Stomach smooth muscle (tissue), 2 donors: Measurements from ENCODE around the gene ZEB1.
"Not testable (repeated sequence)": the region's sequence is repeated elsewhere in the genome, so short reads cannot be mapped to it uniquely, and the experiment has no call there.

Experiments
- H3K27ac ChIP-seq: one replicate; pipeline ENCODE4 v1.7.0; 2013; ENCODE audit warnings: mild to moderate bottlenecking, low read length, inconsistent platforms
- H3K27me3 ChIP-seq, 2 donors: one replicate each; pipeline ENCODE4 v1.7.0; 2013; ENCODE audit warnings: low read length in 2 of 2; ENCODE audit not compliant: insufficient read depth in 2 of 2, control insufficient read depth in 1 of 2
- H3K36me3 ChIP-seq, 2 donors: one replicate each; pipeline ENCODE4 v1.7.0; 2013; ENCODE audit warnings: low read length in 2 of 2; ENCODE audit not compliant: control insufficient read depth in 2 of 2, insufficient read depth in 2 of 2
- H3K4me1 ChIP-seq: one replicate; pipeline ENCODE4 v1.7.0; 2013; ENCODE audit warnings: low read length; ENCODE audit not compliant: control insufficient read depth, insufficient read depth
- H3K4me3 ChIP-seq, 2 donors: one replicate each; pipeline ENCODE4 v1.7.0; 2013; ENCODE audit warnings: low read length in 2 of 2
- H3K9ac ChIP-seq, 2 donors: one replicate each; pipeline ENCODE4 v1.7.0; 2013; ENCODE audit warnings: low read length in 2 of 2, mild to moderate bottlenecking in 1 of 2
- H3K9me3 ChIP-seq, 2 donors: one replicate each; pipeline ENCODE4 v1.7.0; 2013; ENCODE audit warnings: low read length in 2 of 2; ENCODE audit not compliant: control insufficient read depth in 2 of 2
- donor health status: healthy.
- donor health status: Pancreatic carcinoma.

Gene ZEB1

DNA sequence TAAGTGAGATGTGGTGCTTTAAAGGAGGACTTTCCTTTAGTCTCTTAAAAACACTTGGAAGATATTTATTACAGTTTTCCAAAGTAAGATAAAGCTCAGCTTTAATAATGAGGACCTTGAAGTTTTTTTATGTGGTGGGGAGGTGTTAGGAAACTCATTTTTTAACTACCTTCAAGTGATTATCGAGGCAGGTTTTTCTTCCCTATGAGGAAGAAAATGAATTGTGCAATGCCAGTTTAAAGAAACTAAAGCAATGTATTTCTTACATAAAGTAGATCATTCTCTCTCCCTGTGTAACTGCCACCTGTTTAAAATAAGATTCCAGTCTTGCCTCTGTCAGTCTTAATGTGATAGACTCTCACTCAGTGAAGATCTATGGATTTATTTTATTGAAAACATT lies 27.9 kb downstream of the ZEB1 start:
- Histone ChIP-seq H3K9ac (no peak overlapping the region), H3K27ac (no peak overlapping the region), H3K36me3 (no peaks in the 10 kb centered on the region), H3K4me3 (no peak overlapping the region), H3K4me1 (no peaks in the 10 kb centered on the region), H3K9me3 (no peaks in the 10 kb centered on the region), H3K27me3 (no peaks in the 10 kb centered on the region)

DNA sequence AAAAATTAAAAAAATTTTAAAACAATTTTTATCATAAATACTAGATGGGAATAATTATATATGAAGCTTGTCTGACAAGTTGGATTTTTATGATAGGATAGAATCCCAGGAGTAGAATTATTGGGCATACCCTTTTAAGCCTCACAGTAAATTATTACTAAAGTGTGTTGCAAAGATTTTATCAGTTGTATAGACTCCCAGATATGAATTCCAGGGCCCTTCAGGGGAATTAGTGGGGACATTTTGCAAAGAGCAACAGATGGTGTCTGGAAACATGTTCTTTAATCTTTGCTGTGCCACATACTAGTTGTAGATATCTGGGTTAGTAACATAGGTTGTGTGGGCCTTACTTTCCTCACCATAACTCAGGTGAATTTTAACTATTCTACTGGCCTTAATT lies 28.7 kb downstream of the ZEB1 start:
- Histone ChIP-seq H3K4me3 (no peak overlapping the region), H3K9me3 (no peaks in the 10 kb centered on the region), H3K27me3 (no peaks in the 10 kb centered on the region), H3K36me3 (no peaks in the 10 kb centered on the region), H3K27ac (no peak overlapping the region), H3K4me1 (no peaks in the 10 kb centered on the region), H3K9ac (no peak overlapping the region)

DNA sequence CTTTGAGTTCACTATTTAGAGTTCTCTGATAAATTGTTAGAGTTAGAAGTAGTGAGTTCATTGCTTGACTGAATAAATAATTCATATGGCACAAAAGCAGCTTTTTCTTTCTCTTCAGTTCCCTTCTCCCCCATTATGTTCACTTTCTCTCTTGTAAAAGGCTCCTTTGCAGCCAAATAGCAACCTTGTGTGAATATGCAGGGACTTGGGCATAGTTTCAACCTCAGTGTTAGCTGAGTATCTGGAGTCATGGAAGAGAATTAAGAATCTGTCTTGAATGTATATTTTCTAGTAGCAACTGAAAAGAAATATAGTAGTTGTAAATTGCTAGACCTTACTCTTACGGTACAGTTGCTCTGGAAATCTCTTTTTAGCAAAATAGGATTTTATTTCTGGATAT lies 31.9 kb downstream of the ZEB1 start:
- H3K4me1 ChIP-seq: no peaks in the 10 kb centered on the region

DNA sequence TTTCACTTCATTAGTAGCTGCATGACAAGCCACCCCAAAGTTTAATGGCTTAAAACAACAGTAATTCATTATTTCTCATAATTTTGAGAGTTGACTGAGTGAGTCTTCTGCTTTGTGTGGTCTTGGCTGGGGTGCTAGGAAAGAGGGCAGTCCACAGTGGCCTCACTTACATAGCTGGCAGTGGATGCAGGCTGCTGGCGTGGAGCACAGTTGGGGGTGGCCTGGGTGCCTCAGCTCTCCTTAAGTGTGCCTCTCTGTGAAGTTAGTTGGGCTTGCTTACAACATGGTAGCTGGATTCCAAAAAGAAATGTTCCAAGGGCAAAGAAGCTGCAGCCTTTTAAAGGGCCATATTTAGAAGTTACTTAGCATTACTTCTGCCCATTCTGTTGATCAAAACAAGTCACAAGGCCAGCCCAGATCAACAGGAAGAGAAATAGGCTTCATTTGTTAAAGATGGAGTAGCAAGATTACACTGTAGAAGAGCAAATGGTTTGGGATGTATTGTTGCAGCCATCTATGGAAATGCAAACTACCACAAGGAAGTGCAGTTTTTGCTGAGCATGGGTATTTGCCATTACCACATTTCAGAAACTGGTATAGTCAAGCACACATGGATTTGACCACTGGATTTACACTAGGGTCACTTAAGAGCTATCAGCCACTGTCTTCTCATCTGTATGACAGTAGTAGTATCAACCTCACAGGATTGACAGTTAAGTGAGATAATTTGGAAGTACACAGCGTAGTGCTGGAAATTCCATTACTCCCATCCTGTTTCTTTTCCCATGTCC lies 33.6 kb downstream of the ZEB1 start:
- Histone ChIP-seq H3K27me3 (no peaks in the 10 kb centered on the region), H3K27ac (no peak overlapping the region), H3K4me1 (no peaks in the 10 kb centered on the region), H3K9me3 (no peaks in the 10 kb centered on the region), H3K36me3 (no peaks in the 10 kb centered on the region), H3K9ac (no peak overlapping the region), H3K4me3 (no peak overlapping the region)

More for the DNA sequence above, 31.9 kb downstream of the ZEB1 start:
- no peak overlapping the region for H3K9ac ChIP-seq
- H3K36me3 ChIP-seq: no peaks in the 10 kb centered on the region
- H3K9me3 ChIP-seq: no peaks in the 10 kb centered on the region
- H3K4me3 ChIP-seq: no peak overlapping the region
- H3K27me3 ChIP-seq: no peaks in the 10 kb centered on the region
- no peak overlapping the region for H3K27ac ChIP-seq

DNA sequence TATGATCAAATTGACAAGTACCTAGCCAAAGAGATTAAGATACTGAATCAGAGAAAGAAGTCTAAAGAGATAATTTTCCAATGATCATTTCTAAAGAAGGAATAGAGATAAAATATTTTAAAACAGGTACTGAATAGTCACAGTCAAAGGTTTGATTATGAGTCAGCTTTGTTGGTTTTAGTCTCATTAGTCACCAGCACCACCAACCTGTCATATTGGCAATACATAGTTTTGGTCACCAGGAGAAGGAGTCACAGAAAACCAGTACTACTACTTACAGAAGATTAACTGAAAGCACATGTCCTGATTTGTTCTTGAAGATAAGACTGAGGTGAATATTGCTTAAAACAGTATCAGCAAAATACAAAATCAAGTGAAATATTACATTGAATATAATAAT lies 34.6 kb downstream of the ZEB1 start:
- no peaks in the 10 kb centered on the region for H3K9me3 ChIP-seq
- H3K27ac ChIP-seq: no peak overlapping the region
- H3K9ac ChIP-seq: no peak overlapping the region
- H3K27me3 ChIP-seq: no peaks in the 10 kb centered on the region
- no peak overlapping the region for H3K4me3 ChIP-seq
- H3K4me1 ChIP-seq: no peaks in the 10 kb centered on the region
- H3K36me3 ChIP-seq: no peaks in the 10 kb centered on the region

DNA sequence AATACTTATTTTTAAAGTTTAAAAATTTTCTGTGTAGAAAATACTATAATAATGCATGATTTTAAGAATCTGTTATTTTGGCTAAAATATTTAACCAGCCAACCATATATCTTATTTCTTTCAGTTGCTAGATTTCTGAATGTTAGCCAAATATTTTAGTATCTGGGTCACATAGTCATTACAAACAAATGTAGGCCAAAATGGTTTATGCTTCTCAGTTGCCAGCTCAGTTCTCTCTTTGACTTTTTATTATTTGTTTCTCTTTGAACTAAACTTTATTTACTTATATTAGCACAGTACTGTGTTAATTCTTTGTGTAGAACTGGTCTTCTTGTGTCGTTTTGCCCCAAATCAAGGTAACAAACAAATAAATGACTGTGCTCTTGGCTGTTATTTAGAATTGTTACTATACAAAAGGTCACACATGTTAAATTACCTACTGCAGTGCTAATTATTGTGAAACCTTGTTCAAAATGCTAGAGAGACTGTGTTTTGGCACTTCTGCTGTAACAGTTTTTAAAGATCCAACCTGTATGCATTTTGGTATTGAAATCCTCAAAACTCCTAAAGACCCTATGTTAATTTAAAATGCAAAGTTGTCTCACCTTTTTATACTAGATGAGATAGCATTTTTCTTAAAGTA lies 39.8 kb downstream of the ZEB1 start:
- peaks cover 5% of the 10 kb centered on the region for H3K4me1 ChIP-seq
- no peak overlapping the region for H3K27ac ChIP-seq
- H3K9ac ChIP-seq: no peak overlapping the region

DNA sequence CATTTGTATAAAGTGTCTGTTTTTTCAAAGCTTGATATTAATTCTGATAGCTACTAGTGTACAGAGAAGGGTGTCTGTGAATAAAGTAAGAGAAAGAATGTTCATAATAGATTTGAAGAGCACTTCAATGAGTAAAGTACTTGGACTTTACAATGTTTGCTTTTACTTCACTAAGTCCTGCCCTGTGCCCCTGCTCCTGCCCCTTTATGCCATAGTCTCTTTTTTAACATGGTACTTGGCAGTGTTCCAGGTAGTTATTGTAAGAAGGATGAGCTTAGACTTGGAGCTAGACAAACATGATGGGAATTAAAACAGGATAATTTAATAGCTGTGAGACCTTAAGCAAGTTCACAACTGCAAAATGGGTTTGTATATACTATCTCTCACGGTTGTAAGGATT lies 41.0 kb downstream of the ZEB1 start:
- no peaks in the 10 kb centered on the region for H3K9me3 ChIP-seq
- no peaks in the 10 kb centered on the region for H3K36me3 ChIP-seq
- no peaks in the 10 kb centered on the region for H3K27me3 ChIP-seq
- H3K4me1 ChIP-seq: peaks cover 5% of the 10 kb centered on the region
- no peak overlapping the region for H3K9ac ChIP-seq
- no peak overlapping the region for H3K27ac ChIP-seq
- no peak overlapping the region for H3K4me3 ChIP-seq

More for the DNA sequence above, 39.8 kb downstream of the ZEB1 start:
- H3K9me3 ChIP-seq: no peaks in the 10 kb centered on the region
- H3K36me3 ChIP-seq: no peaks in the 10 kb centered on the region
- H3K4me3 ChIP-seq: no peak overlapping the region
- H3K27me3 ChIP-seq: no peaks in the 10 kb centered on the region

DNA sequence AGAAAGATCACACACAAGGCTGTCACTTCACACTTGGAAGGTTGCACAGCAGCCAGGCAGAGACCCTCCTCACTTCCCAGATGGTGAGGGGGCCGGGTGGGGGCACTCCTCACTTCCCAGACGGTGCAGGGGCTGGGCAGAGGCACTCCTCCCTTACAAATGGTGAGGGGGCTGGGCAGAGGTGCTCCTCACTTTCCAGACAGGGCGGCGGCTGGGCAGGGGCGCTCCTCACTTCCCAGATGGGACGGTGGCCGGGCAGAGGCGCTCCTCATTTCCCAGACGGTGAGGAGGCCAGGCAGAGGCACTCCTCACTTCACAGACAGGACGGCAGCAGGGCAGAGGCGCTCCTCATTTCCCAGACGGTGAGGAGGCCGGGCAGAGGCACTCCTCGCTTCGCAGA lies 42.5 kb downstream of the ZEB1 start:
- H3K4me3 ChIP-seq, H3K9me3 ChIP-seq, H3K9ac ChIP-seq, H3K27me3 ChIP-seq, H3K36me3 ChIP-seq, H3K4me1 ChIP-seq, H3K27ac ChIP-seq: not testable (repeated sequence)

DNA sequence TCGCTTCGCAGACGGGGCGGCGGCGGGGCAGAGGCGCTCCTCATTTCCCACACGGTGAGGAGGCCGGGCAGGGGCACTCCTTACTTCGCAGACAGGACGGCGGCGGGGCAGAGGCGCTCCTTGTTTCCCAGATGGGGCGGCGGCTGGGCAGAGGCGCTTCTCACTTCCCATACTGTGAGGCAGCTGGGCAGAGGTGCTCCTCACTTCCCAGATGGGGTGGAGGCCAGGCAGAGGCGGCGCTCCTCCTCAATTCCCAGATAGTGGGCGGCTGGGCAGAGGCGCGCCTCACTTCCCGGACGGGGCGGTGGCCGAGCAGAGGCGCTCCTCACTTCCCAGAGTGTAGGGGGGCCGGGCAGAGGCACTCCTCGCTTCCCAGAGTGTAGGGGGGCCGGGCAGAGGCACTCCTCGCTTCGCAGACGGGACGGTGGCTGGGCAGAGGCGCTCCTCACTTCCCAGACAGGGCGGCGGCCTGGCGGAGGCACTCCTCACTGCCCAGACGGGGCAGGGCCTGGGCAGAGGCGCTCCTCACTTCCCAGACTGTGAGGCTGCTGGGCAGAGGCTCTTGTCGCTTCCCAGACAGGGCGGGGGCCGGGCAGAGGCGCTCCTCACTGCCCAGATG lies 43.1 kb downstream of the ZEB1 start:
- H3K36me3 ChIP-seq: no peaks in the 10 kb centered on the region
- no peak overlapping the region for H3K4me3 ChIP-seq
- H3K27ac ChIP-seq: no peak overlapping the region
- H3K27me3 ChIP-seq: no peaks in the 10 kb centered on the region
- no peaks in the 10 kb centered on the region for H3K9me3 ChIP-seq
- H3K9ac ChIP-seq: no peak overlapping the region
- peaks cover 5% of the 10 kb centered on the region for H3K4me1 ChIP-seq

DNA sequence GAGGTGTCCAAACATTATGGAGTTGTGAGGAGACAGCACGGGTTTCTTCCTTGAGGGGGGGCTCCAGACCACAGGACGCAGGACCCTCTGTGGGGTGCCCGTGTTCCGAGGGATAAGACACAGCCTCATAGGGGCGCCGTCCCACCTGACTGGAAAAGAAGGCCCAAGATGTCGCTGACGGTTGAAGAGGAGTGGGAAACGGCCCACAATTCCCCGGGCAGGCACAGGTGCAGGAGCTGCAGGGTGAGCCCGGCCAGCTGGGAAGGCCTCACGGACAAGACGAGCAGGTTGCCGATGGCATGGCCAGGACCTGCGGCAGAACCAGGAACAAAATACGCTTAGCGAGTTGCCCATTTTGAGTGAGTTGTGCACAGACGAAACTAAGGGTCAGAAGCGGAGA lies 44.7 kb downstream of the ZEB1 start:
- H3K36me3 ChIP-seq, H3K4me3 ChIP-seq, H3K27ac ChIP-seq, H3K27me3 ChIP-seq, H3K9ac ChIP-seq, H3K4me1 ChIP-seq, H3K9me3 ChIP-seq: not testable (repeated sequence)

DNA sequence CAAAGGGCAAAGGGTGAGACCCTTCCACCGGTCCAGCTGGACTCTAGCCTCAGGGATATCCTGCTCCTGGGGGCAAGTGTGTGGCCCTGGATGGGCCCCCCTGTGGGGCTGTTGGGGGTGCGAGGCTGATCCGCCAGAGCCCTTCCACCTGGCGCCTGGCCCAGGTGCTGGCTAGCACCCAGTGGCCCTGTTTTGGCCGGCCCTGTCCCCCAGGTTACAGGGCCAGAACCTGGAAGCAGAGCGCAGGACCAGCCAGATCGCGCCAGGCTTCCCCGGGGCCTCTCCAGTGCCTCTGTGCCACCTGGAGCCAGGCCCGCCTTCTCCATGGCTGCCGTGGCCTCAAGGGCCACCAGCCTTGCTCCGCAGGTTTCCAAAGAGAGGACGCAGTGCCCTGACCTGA lies 45.2 kb downstream of the ZEB1 start:
- H3K9me3 ChIP-seq, H3K36me3 ChIP-seq, H3K27ac ChIP-seq, H3K4me1 ChIP-seq, H3K9ac ChIP-seq, H3K27me3 ChIP-seq, H3K4me3 ChIP-seq: not testable (repeated sequence)
